ENCODE results near the gene NAA38.
"Not testable (repeated sequence)": the region's sequence is repeated elsewhere in the genome, so short reads cannot be mapped to it uniquely, and the experiment has no call there.

The NAA38 gene

DNA sequence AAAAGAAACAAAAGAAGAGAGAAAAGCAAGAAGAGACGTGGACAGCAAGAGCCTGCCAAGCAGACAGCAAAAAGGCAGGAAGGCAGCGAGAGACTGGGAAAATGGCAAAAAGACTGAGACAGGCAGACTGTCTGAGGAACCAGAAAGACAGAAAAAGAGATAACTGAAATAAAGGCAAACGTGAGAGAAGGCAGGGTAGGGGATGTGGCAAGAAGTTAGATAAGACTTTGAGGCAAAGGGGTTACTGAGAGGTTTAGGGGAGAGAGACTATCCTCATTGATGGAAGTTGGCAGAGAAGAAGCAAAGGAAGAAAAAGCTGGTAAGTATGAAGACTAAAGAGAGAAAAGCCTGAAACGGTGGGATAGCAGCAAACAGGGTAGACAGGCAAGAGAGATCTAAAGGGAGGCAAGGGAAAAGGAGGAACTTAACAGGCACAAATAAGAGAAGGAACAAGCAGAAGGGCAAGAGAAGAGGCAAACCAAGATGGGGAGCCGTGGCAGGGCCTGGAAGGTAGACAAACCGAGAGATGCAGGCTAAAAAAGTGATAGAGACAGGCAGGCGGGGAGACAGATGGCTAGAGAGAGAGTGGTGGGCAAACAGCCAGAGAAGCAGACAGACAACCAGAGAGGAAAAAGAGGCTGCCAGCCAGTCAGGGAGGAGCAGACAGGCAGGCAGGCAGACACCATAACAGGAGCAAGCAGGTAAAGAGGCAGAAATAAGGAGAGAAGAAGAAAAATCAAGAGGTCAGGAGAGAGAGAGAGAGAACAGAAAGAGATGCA is 24.1 kb upstream of the NAA38 start:
- no peak for DNase-seq

DNA sequence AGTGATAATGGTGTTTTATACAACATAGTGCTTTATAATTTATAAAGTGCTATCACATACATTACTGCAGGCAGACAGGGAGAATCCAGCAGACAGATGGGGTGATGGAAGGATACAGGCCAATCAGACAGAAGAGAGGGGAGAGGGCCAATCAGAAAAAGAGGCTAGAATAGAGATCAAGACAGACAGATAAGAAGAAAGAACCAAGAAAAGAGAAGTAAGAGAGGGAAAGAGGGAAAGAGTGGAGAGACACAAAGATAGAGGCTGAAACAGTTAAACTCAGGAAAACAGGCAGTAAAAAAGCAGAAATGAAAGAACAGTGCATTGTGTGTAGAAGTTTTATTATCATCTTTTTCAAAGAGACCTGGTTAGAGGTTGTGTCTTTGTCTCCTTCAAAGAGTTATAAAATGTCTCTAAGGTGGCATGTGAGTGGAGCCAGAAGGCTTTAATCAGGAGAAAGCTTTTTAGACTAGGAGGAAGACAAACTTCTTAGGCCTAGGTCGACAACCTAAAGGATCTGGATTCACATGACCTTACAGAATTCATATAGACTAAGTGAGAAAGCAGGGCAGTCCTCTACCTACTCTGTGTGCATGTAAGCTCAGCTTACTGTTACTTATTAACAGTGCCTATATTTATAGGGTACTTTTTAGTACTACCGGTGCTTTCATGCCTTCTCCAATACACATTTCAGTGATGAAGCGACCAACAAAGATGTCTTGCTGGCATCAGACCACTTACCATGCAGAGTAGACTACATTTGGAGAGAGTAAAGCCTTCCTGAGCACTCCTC is 22.9 kb upstream of the NAA38 start:
- no peak for DNase-seq

DNA sequence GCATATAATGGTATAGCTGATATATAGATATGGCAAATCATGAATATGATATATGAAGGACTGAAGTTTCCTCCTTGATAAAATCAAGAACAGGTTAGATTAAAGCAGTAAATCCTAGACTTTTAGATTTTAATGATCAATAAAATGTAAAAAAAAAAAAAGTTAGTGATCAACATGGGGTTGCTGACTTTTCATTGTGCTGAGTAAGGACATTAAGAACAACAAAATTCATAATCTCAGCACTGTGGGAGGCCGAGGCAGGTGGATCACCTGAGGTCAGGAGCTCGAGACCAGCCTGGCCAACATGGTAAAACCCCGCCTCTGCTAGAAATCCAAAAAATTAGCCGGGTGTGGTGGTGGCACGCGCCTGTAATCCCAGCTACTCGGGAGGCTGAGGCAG is 20.9 kb upstream of the NAA38 start:
- no peak for DNase-seq

DNA sequence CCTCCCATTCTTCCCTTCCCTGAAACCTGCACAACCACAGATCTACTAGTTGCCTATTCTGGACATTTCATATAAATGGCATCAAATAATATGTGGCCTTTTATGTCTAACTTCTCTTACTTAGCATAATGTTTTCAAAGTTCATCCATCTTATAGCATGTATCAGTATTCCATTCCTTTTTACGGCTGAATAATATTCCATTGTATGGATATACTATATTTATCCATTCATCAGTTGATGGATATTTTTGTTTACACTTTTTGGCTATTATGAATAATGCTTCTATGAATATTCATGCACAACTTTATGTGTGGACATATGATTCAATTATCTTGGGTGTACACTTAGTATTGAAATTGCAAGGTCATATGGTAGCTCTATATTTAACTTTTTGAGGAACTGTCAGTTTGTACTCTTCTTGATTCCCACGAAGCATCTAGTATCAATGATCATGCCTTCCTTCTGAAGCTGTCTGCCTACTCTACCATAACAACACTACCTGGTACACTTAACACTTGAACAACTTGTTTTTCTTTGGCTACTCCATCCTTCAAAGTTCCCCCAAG is 18.5 kb upstream of the NAA38 start:
- DNase-seq = no peak

DNA sequence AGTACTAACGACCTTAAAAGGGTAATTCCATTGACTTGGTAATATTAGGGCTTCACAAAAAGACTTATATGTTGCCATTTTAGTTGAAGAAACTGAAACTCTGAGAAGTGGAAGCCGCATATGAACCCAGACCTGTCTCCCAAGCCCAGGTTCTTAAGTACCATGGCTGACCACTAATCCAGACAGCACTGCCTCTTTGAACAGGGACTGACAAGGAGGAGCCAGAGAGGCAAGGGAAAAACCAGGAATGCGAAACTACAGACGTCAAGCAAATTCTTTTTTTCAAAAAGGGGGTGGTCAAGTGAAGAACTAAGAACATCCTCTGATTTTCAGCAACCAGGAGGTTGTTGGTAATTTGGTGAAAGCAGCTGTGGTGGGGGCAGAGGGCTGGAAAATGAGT is 15.7 kb upstream of the NAA38 start:
- no peak for DNase-seq

DNA sequence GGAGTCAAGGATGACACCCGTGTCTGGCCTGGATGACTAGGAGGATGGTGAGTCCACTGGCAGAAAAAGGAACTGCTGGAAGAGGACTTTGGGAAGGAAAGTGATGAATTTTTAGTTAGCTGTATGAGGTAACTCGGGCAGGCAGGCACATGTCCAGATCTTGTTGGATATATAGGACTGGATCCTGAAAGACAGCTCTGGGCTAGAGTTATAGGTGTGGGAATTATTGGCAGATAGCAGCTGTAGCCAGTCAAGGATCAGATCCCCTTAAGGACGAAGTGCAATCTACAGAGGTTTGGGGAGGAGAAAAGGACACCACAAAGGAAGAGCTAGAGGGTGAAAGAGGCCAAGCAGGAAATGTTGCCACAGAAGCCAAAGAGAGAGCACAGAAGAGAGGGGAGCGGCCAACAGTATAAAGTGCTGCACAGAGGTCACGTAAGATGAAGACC is 10.5 kb upstream of the NAA38 start:
- DNase-seq = peak in 2 of 6 experiments; percentile 21 to 24

DNA sequence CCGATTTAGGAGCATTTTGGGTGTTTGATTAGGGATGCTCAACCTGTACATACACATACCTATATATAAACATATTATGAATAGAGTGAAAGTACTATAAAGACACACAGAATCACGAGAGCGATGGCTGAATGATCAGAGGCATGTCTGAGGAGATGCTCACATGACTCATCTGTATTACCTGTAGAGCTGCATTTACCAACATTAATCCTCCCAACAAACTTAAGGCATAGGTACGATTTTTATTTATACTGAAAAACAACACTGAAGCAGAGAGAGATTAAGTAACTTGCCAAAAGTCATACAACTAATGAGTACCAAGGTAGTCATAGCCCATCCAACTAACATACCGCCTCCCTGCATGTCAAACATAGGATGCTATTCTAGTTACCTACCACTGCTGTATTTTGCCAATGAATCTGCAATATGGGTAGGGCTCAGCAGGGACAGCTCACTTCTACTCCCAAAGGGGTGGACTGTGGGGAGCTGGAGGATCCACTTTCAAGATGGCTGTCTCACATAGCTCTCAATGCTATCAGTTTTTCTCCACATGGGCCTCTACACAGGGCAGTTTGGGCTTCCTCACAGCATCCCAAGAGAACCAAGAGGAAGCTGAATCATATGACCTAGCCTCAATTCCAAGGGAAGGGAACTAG is 7.8 kb upstream of the NAA38 start:
- DNase-seq = no peak

DNA sequence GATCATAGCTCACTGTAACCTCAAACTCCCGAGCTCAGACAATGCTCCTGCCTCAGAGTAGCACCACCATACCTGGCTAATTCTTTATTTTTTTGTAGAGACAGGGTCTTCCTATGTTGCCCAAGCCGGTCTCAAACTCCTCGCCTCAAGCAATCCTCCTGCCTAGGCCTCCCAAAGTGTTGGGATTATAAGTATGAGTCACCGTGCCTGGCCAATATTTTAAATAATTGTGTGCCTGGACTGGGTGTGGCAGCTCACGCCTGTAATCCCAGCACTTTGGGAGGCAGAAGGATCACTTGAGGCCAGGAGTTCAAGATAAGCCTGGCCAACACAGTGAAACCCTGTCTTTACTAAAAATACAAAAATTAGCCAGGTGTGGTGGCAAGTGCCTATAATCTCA is 7.0 kb upstream of the NAA38 start:
- DNase-seq = not testable (repeated sequence)

DNA sequence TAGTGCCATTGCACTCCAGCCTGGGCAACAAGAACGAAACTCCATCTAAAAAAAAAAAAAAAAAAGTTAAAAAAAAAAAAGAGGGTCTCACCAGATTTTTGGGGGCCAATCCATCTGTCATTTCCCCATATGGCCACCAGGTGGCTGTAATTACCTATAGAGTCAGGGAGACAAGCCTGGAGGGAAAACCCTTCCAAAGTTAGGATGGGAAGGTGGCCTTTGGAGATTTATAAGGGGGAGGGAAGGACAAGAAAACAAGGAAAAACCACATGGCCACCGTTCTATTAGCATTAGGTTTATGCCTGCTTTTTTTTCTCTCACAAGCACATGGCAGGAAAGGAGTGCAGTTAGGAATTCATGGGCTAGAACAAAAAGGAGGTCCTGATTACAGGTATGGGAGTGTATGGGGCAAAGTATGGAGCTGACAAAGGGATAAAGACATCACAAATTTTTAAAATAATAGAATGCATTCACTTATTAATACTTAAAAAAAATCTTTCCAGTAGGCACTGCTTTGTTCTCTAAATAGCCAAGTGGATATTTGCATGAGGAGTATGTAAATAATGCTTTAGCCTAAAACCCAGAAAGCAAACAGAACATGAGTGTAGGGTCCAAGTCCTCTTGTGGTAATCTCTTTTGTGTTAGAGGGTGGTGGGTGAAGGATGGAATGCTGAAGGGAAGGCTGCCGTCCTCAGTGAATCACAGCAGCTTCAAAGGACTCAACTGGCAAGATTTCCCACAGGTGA is 5.5 kb upstream of the NAA38 start:
- DNase-seq = peak in 4 of 6 experiments; percentile 27 to 50 (median 42)

DNA sequence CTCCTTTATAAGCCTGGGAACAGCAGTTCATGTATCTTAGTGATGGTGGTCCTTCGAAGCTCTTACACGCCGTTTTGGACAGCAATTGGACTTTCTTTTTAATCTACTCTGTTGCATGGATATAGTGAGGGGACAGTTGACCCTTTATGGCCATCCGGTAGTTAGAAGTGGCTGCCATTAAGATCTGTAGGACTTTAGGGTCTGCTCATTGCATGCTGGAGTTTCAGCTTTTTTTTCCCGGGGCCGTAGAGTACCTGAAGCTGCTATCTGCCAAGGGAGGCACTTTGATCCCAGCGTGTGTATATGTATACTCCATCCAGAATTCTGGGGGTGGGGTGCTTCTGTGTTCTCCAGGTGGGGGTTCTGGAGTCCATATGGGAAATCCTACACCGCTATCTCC is 1.7 kb upstream of the NAA38 start:
- DNase-seq = no peak

DNA sequence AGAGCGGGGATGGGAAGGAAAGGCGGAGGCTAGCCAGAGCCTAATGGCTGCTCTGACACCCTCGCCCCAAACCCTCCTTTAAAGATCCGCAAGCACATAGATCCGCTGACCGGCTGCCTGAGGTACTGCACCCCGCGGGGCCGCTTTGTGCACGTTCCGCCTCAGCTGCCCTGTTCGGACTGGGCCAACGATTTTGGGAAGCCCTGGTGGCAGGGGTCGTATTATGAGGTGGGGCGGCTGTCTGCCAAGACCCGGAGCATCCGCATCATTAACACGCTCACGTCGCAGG is 1.1 kb upstream of the NAA38 start:
- peak in 1 of 6 experiments; percentile 24 for DNase-seq

DNA sequence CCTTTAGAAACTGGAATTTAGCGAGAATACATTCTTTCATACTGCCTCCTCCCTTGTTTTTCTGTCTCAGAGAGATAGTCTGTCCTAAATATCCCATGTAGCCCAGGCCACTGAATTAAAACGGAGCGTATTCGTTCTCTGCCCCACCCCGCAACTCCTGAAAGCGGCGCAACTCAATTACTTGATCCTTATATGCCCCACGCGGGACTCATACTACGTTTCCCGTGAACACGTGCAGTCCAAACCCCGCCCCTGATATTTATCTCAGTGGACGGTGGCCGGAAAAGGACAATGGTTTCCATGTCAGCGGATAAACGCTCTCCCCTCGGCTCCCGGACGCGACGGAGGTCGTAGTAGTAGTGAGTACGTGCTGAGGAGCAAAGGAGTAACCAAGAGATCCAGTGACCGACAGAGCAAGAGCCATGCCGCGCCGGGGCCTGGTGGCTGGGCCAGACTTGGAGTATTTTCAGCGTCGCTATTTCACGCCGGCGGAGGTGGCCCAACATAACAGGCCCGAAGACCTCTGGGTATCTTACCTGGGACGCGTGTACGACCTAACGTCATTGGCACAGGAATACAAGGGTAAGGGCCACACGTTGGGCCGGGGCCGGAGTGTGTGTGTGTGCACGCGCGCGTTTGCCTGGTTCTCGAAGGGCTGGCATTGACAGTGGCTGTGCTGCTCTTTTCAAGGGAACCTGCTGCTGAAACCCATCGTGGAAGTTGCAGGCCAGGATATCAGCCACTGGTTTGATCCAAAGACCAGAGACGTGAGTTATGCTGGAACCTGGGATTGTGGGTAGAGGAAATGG is 558 bp upstream of the NAA38 start, which contains the start of gene CYB5D1:
TSS of gene CYB5D1 (plus strand) at position 291 of the 809 bp plus-strand sequence. CDS start at position 423, 132 bp downstream.
- DNase-seq = peak; percentile 80 to 99 (median 91)

DNA sequence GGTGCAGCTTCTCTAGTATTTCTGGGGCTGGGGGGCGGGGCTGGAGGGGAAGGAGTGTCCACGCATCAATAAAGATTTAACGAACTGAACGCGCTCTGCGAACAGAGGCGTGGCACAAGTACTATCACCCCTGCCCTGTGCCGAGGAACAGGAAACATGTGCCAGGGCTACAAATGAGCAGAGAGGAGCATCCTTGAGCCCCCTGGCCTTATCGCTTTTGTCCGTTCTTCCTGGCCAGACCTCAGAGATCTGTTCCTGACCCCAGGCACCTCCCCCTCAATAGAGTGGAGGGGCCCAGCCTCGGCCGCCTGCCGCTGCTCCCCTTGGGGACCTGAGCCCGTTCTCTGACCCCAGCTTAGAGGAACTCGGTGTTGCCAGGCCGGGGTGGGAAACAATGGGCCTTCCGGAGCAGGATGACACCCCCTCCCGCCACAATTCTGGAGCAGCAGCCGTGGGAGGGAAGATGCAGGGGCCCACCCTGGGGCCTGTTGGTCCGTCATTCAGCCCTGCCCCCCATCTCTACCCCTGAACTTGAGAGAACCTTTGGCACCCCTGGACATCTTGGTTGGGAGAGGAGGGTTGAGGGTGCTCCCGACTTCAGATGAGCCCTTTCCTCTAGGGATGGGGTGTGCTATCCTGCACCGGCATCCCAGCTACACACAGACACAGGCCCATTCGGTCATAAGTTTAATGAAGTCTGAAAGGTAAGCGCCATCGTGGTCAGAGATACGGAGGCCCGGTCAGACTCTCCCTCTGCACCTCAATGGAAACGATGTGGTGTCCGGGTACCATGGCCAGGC is 1.1 kb downstream of the NAA38 start:
- peak in 2 of 6 experiments; percentile 34 to 54 for DNase-seq

DNA sequence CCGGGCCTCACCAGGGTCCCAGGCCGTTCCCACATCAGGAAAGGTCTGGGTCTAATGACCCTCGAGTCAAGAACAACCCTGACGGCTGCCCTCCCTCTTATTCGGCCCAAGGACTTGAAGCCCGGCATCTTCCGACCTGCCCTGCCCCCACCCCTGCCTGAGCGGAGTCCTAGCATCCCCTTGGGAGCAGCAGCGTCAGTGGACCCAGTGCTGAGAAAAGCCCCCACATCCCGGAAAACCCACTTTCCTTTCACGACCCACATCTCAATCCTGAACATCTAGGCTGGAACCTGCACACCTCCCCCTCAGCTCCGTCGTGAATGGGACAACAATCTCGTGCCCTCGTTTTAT is 1.7 kb downstream of the NAA38 start:
- peak in 1 of 6 experiments; percentile 45 for DNase-seq

DNA sequence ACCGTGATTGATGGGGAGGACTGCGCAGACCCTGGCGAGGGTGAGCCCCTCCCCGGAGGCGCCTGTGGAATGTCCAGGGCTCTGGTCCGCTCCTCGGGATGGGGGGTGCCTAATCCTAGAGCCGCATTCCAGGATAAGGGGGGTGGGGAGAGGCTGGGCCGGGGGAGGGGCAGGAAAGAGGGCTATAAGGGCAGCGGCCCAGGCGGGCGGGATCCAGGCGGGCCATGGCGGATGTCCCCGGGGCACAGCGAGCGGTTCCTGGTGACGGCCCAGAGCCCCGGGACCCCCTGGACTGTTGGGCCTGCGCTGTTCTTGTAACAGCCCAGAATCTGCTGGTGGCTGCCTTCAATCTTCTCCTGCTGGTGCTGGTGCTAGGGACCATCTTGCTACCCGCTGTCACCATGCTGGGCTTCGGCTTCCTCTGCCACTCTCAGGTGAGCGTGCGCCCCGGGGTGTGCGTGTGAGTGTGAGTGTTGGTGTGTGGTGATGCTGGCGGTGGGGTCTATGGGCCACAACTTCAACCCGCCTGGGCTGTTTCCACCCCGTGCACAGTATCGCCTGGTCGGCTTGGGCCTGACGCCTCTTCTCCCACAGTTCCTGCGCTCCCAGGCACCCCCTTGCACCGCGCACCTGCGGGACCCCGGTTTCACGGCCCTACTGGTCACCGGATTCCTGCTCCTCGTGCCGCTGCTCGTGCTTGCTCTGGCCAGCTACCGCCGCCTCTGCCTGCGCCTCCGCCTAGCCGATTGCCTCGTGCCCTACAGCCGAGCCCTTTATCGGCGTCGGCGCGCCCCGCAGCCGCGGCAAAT is 2.3 kb downstream of the NAA38 start, which contains the start of gene TMEM88:
TSS of gene TMEM88 (plus strand) at position 216 of the 809 bp plus-strand sequence. CDS start at position 225, 9 bp downstream.
- DNase-seq = peak in 1 of 6 experiments; percentile 45

DNA sequence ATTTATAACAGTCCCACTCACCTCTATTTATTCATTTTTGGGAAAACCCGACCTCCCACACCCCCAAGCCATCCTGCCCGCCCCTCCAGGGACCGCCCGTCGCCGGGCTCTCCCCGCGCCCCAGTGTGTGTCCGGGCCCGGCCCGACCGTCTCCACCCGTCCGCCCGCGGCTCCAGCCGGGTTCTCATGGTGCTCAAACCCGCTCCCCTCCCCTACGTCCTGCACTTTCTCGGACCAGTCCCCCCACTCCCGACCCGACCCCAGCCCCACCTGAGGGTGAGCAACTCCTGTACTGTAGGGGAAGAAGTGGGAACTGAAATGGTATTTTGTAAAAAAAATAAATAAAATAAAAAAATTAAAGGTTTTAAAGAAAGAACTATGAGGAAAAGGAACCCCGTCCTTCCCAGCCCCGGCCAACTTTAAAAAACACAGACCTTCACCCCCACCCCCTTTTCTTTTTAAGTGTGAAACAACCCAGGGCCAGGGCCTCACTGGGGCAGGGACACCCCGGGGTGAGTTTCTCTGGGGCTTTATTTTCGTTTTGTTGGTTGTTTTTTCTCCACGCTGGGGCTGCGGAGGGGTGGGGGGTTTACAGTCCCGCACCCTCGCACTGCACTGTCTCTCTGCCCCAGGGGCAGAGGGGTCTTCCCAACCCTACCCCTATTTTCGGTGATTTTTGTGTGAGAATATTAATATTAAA is 3.1 kb downstream of the NAA38 start:
- DNase-seq = no peak

DNA sequence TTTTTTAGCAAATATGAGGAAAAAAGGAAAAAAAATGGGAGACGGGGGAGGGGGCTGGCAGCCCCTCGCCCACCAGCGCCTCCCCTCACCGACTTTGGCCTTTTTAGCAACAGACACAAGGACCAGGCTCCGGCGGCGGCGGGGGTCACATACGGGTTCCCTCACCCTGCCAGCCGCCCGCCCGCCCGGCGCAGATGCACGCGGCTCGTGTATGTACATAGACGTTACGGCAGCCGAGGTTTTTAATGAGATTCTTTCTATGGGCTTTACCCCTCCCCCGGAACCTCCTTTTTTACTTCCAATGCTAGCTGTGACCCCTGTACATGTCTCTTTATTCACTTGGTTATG is 3.7 kb downstream of the NAA38 start:
- DNase-seq = no peak

DNA sequence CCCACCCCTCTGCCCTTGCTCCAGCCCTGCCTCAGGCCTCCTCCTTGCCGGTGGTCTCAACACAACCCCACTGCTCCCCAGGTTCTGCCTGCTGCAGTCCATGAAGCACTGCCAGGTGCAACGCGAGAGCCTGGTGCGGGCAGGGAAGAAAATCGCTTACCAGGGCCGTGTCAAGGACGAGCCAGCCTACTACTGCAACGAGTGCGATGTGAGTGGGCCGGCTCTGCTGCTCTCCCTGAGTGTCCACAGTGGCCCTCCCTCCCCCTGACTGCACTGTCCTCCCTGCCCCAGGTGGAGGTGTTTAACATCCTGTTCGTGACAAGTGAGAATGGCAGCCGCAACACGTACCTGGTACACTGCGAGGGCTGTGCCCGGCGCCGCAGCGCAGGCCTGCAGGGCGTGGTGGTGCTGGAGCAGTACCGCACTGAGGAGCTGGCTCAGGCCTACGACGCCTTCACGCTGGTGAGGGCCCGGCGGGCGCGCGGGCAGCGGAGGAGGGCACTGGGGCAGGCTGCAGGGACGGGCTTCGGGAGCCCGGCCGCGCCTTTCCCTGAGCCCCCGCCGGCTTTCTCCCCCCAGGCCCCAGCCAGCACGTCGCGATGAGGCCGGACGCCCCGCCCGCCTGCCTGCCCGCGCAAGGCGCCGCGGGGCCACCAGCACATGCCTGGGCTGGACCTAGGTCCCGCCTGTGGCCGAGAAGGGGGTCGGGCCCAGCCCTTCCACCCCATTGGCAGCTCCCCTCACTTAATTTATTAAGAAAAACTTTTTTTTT is 4.3 kb downstream of the NAA38 start:
- DNase-seq = peak in 1 of 6 experiments; percentile 24

Data from stimulated activated naive CD4-positive, alpha-beta T cell (primary cell).